IPS DF 4.7 (cell line): ENCODE measurements around the gene TARS1.
"Not testable (repeated sequence)": the region's sequence is repeated elsewhere in the genome, so short reads cannot be mapped to it uniquely, and the experiment has no call there.

ENCODE experiments used
- DNase-seq: peaks from one replicate; pipeline ENCODE4 v3.0.0-alpha.2; 2013; ENCODE audit warnings: low spot score; ENCODE audit errors: extremely low read depth

TARS1 gene

DNA sequence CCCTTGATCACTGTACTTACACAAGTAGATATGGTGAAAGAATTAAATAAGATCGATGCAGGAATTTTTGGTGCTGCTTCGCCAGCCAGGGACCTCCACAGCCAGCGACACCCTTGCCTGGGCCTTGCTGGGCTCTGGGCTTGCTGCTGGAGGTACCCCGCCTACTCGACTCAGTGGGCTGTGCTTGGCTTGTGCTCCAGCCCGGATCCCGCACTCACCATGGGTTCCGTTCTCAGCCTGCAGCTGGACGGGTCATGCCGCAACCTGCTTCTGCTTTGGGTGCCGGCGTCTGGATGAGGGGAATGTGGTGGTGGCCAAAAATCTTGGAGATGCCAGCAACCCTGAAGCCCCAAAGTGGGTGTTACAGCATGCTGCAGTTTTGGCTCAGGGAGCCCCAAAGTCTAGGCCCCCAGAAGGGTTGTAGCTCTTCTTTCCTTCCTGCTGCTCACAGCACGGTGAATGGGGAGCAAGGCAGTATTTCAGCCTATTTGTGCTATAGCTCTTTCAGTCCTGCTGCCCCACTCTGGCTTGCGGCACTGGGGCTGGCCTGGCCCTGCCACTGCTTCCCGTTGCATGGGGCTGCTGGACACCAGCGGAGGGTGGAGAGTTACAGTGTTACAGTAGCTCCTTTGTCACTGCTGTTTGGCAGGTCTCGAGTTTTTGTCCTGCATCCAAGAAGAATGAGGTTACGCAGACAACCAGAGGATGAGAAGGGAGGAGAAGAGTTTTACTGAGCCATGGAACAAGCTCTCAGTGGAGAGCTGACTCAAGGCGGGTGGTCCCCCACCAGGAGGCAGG, 48.0 kb downstream of the TARS1 start:
- DNase-seq: no peak

- DNase-seq: no peak
These were observed 48.8 kb downstream of the TARS1 start for GRCh38 chr5:33489481-33490067.

GRCh38 chr5:33490071-33490665, 49.4 kb downstream of the TARS1 start:
- DNase-seq: no peak

DNA sequence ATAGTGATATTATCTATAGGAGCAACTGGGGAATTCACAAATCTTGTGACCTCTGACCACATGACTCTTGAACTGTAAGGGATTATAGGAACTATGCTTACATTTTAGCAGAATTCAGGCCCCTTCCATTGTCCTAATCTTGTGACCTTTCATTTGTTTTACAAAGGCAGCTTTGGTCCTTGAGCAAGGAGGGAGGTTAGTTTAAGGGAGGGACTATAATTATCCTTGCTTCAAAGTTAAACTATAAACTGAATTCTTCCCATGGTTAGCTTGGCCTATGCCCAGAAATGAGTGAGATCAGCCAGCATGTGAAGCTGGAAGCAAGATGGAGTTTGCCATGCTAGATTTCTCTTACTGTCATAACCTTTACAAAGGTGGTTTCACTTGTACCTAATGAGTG, 51.2 kb downstream of the TARS1 start:
- DNase-seq: no peak

GRCh38 chr5:33494466-33494865, 53.7 kb downstream of the TARS1 start:
- DNase-seq: no peak

DNA sequence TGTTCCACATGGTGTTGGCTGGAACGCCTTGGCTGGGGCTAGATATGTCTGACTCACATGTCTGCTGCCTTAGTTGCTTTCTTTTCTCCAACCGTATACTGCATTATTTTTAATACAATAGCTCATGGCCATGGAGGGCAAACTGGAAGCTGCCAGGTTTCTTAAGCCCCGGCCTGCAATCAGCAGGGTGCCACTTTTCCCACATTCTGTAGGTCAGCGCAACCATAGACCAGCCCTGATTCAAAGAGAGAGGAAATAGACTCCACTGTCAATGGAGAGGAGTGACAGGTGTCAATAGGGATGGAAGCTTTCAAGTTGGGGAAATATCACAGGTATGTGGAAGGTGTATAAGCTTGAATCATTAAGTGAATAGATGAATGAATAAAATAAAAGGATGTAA, 60.5 kb downstream of the TARS1 start:
- no peak for DNase-seq

DNA sequence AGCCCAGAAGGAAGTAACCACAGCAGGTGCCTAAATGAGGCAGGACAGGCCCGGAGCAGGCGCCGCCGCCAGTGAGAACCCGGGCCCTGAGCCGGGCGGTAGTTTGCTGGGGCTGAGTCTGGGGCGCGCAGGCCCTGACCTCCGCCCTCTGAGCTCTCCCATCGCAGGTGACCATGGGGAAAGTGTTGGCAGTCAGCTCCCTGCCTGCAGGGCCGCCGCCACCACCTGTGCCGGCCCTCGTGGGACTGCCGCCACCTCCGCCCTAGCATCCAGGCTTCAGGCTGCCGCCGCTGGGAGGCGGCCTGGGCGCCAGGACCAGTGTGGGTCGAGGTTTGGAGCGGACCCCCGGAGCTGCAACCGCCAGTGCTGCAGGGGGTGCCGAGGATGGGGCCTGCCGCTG, 61.1 kb downstream of the TARS1 start:
- no peak for DNase-seq

DNA sequence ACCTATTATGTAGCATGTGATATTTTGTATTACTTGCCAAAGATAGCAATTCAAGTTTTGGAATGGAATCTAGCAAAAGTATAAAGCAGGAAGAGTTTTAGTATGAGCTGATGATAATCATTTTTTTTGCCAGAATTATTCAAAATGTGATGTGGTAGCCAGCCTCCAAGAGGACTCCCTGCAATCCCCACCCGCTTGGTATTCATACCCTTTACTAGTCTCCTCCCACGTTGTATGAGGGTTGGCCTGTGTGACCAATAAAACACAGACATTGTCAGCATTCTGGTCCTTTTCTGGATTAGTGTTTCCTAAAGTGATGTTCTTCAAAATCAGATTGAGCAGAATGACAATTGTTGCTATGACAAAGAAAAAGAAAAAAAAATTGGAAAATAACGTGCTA, 63.8 kb downstream of the TARS1 start:
- no peak for DNase-seq

- DNase-seq: no peak
These were observed 66.7 kb downstream of the TARS1 start for GRCh38 chr5:33507426-33507825.

DNA sequence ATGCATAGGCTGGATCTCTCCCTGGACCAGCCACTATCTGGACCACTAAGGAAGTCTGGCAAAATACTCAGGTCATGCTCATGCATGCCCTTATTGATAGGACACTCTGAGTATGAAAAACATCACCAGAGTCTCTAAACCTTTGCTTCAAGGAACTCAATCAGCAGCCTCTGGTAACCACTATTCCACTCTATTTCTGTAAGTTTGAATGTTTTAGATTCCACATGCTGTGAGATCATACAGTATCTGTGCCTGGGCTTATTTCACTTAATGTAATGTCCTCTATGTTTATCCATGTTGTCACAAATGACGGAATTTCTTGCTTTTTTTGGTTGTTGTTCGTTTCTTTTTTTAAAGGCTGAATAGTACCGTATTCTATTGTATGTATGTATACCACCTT, 68.3 kb downstream of the TARS1 start:
- DNase-seq: no peak

DNA sequence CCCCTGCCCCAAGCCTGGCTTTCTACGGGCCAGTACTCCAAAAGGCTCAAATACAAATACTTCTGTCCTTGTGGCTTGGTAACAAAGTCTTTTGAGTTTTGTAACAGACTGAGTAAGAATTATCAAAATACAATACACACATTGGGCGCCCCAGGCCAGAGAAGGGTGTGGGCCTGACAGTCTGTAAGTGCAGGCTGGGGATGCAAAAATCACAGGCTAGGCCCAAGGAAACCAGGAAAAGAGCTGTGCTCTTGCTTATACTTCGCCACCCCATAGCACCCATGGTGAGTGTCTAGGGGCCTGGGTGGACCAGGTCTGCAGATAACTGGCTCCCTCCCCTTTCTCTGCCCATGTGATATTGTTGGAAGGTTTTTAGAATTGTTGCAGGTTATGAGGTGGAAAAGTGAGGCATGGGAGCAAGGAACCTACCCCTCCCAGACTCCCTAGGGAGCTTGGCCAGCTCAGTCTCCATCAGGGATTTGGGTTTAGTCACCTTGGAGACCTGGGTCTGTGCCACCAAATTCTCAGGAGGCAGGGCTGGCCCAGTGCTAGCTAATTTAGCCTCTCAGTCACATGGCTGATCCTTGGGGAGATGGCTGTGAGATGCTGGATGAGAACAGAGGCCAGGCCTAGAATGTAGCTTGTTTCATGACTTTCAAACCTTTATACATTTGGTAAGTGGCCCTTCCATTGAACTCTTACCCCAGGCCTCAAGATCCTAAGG, 72.9 kb downstream of the TARS1 start:
- no peak for DNase-seq

GRCh38 chr5:33515366-33515765, 74.6 kb downstream of the TARS1 start:
- DNase-seq: not testable (repeated sequence)

DNA sequence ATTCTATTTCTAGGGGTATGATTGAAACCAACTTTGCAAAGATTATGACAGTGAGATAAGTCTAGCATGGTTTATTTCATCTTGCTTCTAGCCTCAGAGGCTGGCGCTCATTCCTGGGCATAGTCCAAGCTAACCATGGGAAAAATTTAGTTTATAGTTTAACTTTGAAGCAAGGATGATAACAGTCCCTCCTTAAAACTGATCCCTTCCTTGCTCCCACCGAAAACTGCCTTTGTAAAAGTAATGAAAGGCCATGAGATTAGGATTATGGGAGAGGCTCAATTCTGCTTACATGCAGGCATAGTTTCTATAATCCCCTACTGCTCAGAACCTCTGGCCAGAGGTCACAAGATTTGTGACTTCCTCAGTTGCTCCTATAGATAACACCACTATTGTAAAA, 75.7 kb downstream of the TARS1 start:
- no peak for DNase-seq
